ENCODE results near the gene SLC25A34.
"Not testable (repeated sequence)": the region's sequence is repeated elsewhere in the genome, so short reads cannot be mapped to it uniquely, and the experiment has no call there.

The SLC25A34 gene

GRCh38 chr1:15693371-15693770 lies 42.7 kb upstream of the SLC25A34 start:
- no peak overlapping the region for H3K4me3 ChIP-seq (ENCODE audit: low read depth, low read length)
- TF ChIP-seq MYC (IDR thresholded peaks at IDR 0.05; ENCODE audit: low read depth, low read length) (no peak), POLR2A (IDR thresholded peaks at IDR 0.05; ENCODE audit: extremely low read depth, insufficient read length) (no peak), CTCF (IDR thresholded peaks at IDR 0.05; ENCODE audit: low read depth, low read length) (no peak)
- TF ChIP-seq, protein P1, sequence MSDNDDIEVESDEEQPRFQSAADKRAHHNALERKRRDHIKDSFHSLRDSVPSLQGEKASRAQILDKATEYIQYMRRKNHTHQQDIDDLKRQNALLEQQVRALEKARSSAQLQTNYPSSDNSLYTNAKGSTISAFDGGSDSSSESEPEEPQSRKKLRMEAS (IDR thresholded peaks at IDR 0.05; ENCODE audit: low read depth, low read length): no peak
- DNase-seq (ENCODE audit: low read depth): no peak

DNA sequence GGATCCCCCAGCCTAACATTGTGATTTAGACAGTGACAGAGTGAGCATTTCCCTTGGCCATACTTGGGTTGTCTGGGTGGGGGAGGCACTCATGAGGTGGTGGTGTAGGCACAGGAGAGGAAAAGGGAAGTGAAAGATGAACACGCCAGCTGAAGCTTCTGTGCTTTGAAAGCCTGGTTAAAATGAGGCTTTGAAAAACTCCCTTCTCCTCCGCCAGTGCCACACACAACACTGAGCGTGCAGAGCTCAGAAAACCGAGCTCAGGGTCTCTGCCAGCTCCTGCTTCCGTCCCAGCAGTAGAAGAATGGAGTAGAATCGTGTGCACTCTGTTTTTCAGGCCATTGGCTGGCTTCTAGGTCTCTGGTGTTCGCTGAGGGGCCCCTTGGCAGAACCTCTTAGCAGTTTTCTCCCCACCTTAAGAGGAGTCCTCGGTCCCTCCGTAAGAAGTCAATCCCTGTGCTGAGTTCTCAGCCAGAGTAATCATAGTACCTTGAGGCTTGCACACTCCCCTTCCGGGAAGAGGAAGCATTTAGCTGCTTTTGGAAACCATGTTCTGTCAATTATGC lies 39.0 kb upstream of the SLC25A34 start:
- H3K4me3 ChIP-seq (ENCODE audit: low read depth, low read length): peak overlapping the region; percentile 51
- peak; percentile 91 for DNase-seq (ENCODE audit: low read depth)
- no peak for TF ChIP-seq POLR2A (IDR thresholded peaks at IDR 0.05; ENCODE audit: extremely low read depth, insufficient read length)
- no peak for TF ChIP-seq CTCF (IDR thresholded peaks at IDR 0.05; ENCODE audit: low read depth, low read length)
- TF ChIP-seq MYC (IDR thresholded peaks at IDR 0.05; ENCODE audit: low read depth, low read length): peak; percentile 77
- TF ChIP-seq, protein P1 (IDR thresholded peaks at IDR 0.05; ENCODE audit: low read depth, low read length): peak; percentile 81

DNA sequence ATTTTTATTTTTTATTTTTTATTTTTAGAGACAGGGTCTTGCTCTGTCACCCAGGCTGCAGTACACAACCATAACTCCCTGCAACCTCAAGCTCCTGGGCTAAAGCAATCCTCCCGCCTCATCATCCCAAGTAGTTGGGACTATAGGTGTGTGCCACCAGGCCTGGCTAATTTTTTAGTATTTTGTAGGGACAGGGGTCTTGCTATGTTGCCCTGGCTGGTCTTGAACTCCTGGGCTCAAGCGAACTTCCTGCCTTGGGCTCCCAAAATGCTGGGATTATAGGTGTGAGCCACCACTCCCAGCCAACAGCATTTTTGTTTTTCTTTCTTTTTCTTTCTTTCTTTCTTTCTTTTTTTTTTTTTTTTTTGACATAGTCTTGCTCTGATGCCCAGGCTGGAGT lies 37.9 kb upstream of the SLC25A34 start:
- DNase-seq (ENCODE audit: low read depth): no peak
- no peak overlapping the region for H3K4me3 ChIP-seq (ENCODE audit: low read depth, low read length)
- TF ChIP-seq, protein P1 (IDR thresholded peaks at IDR 0.05; ENCODE audit: low read depth, low read length): no peak
- TF ChIP-seq MYC (IDR thresholded peaks at IDR 0.05; ENCODE audit: low read depth, low read length): no peak
- no peak for TF ChIP-seq CTCF (IDR thresholded peaks at IDR 0.05; ENCODE audit: low read depth, low read length)
- TF ChIP-seq POLR2A (IDR thresholded peaks at IDR 0.05; ENCODE audit: extremely low read depth, insufficient read length): no peak

GRCh38 chr1:15699321-15699720 lies 36.7 kb upstream of the SLC25A34 start:
- not testable (repeated sequence) for DNase-seq (ENCODE audit: low read depth); H3K4me3 ChIP-seq (ENCODE audit: low read depth, low read length)

DNA sequence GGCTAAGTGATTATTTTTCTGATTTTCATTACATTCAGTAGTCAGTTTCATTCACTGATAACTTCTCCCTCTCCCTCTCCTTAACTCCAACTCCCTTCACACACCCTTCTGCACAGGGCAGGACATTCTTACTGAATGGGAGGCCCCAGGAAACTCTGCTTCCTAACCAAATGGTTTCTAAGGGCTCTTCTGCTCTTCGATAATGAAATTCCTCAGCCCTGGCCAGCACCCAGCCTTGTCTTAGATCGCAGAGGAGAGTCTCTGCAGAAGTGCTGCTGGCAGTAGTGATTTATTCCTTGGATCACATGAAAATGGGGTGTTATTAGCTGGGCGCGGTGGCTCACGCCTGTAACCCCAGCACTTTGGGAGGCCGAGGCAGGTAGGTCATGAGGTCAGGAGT lies 35.5 kb upstream of the SLC25A34 start:
- H3K4me3 ChIP-seq (ENCODE audit: low read depth, low read length): no peak overlapping the region
- TF ChIP-seq CTCF (IDR thresholded peaks at IDR 0.05; ENCODE audit: low read depth, low read length) (no peak), MYC (IDR thresholded peaks at IDR 0.05; ENCODE audit: low read depth, low read length) (no peak), POLR2A (IDR thresholded peaks at IDR 0.05; ENCODE audit: extremely low read depth, insufficient read length) (no peak)
- TF ChIP-seq, protein P1 (IDR thresholded peaks at IDR 0.05; ENCODE audit: low read depth, low read length): no peak
- no peak for DNase-seq (ENCODE audit: low read depth)

- TF ChIP-seq, protein P1 (IDR thresholded peaks at IDR 0.05; ENCODE audit: low read depth, low read length): no peak
- no peak for TF ChIP-seq POLR2A (IDR thresholded peaks at IDR 0.05; ENCODE audit: extremely low read depth, insufficient read length)
- no peak for TF ChIP-seq MYC (IDR thresholded peaks at IDR 0.05; ENCODE audit: low read depth, low read length)
- no peak for TF ChIP-seq CTCF (IDR thresholded peaks at IDR 0.05; ENCODE audit: low read depth, low read length)
- DNase-seq (ENCODE audit: low read depth): no peak
- H3K4me3 ChIP-seq (ENCODE audit: low read depth, low read length): no peak overlapping the region
Observed at GRCh38 chr1:15701784-15702183, 34.3 kb upstream of the SLC25A34 start.
